ENCODE data around the gene IDH1.

GRCh38 chr2:208251098-208251497, 3.8 kb downstream of the IDH1 start:
- TF ChIP-seq, protein P1, sequence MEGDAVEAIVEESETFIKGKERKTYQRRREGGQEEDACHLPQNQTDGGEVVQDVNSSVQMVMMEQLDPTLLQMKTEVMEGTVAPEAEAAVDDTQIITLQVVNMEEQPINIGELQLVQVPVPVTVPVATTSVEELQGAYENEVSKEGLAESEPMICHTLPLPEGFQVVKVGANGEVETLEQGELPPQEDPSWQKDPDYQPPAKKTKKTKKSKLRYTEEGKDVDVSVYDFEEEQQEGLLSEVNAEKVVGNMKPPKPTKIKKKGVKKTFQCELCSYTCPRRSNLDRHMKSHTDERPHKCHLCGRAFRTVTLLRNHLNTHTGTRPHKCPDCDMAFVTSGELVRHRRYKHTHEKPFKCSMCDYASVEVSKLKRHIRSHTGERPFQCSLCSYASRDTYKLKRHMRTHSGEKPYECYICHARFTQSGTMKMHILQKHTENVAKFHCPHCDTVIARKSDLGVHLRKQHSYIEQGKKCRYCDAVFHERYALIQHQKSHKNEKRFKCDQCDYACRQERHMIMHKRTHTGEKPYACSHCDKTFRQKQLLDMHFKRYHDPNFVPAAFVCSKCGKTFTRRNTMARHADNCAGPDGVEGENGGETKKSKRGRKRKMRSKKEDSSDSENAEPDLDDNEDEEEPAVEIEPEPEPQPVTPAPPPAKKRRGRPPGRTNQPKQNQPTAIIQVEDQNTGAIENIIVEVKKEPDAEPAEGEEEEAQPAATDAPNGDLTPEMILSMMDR (IDR thresholded peaks at IDR 0.05): no peak
- no peak for TF ChIP-seq POLR2A (IDR thresholded peaks at IDR 0.05)
- TF ChIP-seq EP300 (IDR thresholded peaks at IDR 0.05): no peak
